MCF 10A (cell line): Measurements from ENCODE around the gene SRRM2. TPM values are rescaled to one million over a fixed set of nuclear protein-coding genes. Genes with fewer than 3 reads are reported as not detected.

Experiments
- BruUV-seq: library from RNA; stranded (reverse); fragments of 400-500 nt; replicated peaks from 2 replicates; lab custom pipeline; 2021; lab: Mats Ljungman, UMichigan
- CTCF ChIA-PET: fragments of 300-600 bp; sonication (Branson Sonifier 250); formaldehyde crosslinking; extraction: SDS; loops from one replicate; lab custom pipeline; 2021; ENCODE audit warnings: antibody characterized with exemption, inconsistent platforms; lab: Yijun Ruan, JAX
- POLR2A ChIA-PET: fragments of 300-600, 350-650 bp; sonication (Branson Sonifier 250); formaldehyde crosslinking; extraction: SDS; loops from one replicate; lab custom pipeline; 2020; ENCODE audit warnings: antibody characterized with exemption, inconsistent platforms; lab: Yijun Ruan, JAX
- DNase-seq: peaks from one replicate; pipeline ENCODE4 v3.0.0-alpha.2; 2018; ENCODE audit not compliant: unreplicated experiment
- H3K27ac Mint-ChIP-seq: one replicate; pipeline ENCODE4 v1.8.0; 2022; ENCODE audit warnings: mild to moderate bottlenecking, low read depth, mixed read lengths; ENCODE audit not compliant: unreplicated experiment
- H3K27me3 Mint-ChIP-seq: one replicate; pipeline ENCODE4 v1.8.0; 2022; ENCODE audit warnings: mixed read lengths; ENCODE audit not compliant: insufficient read depth, unreplicated experiment
- H3K36me3 Mint-ChIP-seq: one replicate; pipeline ENCODE4 v1.8.0; 2022; ENCODE audit warnings: mild to moderate bottlenecking, moderate library complexity, mixed read lengths; ENCODE audit not compliant: insufficient read depth, unreplicated experiment
- H3K4me1 Mint-ChIP-seq: one replicate; pipeline ENCODE4 v1.8.0; 2022; ENCODE audit warnings: mixed read lengths; ENCODE audit not compliant: insufficient read depth, unreplicated experiment
- H3K4me3 Mint-ChIP-seq: one replicate; pipeline ENCODE4 v1.8.0; 2022; ENCODE audit warnings: mild to moderate bottlenecking, moderate library complexity, mixed read lengths; ENCODE audit not compliant: unreplicated experiment
- H3K9me3 Mint-ChIP-seq: one replicate; pipeline ENCODE4 v1.8.0; 2022; ENCODE audit warnings: mixed read lengths; ENCODE audit not compliant: unreplicated experiment
- intact Hi-C: fragments of 100-400 bp; cut with micrococcal nuclease; formaldehyde crosslinking; loops from 2 replicates; pipeline ENCODE4 v1.14.1; 2022
- total RNA-seq: library from RNA; stranded (reverse); gene quantifications from 2 replicates; pipeline ENCODE4 v1.2.3, GENCODE V29; 2022
- TF ChIP-seq, protein P1 (sequence below): fragments of 200-600 bp; IDR thresholded peaks from one replicate; pipeline ENCODE4 v1.8.0; 2022; ENCODE audit warnings: antibody characterized with exemption, mild to moderate bottlenecking; ENCODE audit not compliant: unreplicated experiment

Gene SRRM2
- total RNA-seq, 1 experiment from 2014 or later: 779 TPM

DNA sequence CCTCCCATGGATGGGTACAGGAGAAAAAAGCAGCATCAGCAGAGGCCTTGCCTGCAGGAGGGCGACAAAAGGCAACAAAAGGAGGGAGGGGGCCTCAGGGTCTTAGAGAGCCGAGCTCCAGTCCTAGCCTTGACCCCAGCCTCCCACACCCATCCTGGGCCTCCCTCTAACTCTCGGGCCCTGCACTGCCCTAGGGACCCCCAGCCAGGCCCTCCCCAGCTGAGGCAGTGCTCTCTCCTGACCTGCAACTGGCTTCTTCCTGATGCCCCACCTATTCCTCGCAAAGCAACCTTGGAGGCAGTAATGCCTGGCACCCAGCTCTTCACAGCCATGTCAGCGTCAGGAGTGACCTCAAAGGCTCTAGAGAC is 15.2 kb upstream of the SRRM2 start:
- CTCF ChIA-PET: no interaction called here
- DNase-seq: no peak
- TF ChIP-seq, protein P1, sequence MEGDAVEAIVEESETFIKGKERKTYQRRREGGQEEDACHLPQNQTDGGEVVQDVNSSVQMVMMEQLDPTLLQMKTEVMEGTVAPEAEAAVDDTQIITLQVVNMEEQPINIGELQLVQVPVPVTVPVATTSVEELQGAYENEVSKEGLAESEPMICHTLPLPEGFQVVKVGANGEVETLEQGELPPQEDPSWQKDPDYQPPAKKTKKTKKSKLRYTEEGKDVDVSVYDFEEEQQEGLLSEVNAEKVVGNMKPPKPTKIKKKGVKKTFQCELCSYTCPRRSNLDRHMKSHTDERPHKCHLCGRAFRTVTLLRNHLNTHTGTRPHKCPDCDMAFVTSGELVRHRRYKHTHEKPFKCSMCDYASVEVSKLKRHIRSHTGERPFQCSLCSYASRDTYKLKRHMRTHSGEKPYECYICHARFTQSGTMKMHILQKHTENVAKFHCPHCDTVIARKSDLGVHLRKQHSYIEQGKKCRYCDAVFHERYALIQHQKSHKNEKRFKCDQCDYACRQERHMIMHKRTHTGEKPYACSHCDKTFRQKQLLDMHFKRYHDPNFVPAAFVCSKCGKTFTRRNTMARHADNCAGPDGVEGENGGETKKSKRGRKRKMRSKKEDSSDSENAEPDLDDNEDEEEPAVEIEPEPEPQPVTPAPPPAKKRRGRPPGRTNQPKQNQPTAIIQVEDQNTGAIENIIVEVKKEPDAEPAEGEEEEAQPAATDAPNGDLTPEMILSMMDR: no peak
- BruUV-seq: no TSS peak
- POLR2A ChIA-PET: interaction anchor here (0.6 to 1.1 kb wide), 5 partner anchors 10 to 55 kb away, joined by 3 to 5 read pairs (median 3); partner anchors contain the start of genes KCTD5 and SRRM2
- intact Hi-C loops: no loop called here
- H3K36me3 Mint-ChIP-seq: no peaks in the 10 kb centered on the region
- no peak overlapping the region for H3K27ac Mint-ChIP-seq
- H3K27me3 Mint-ChIP-seq: no peaks in the 10 kb centered on the region
- no peak overlapping the region for H3K4me3 Mint-ChIP-seq
- H3K9me3 Mint-ChIP-seq: no peaks in the 10 kb centered on the region
- H3K4me1 Mint-ChIP-seq: peaks cover 6% of the 10 kb centered on the region

DNA sequence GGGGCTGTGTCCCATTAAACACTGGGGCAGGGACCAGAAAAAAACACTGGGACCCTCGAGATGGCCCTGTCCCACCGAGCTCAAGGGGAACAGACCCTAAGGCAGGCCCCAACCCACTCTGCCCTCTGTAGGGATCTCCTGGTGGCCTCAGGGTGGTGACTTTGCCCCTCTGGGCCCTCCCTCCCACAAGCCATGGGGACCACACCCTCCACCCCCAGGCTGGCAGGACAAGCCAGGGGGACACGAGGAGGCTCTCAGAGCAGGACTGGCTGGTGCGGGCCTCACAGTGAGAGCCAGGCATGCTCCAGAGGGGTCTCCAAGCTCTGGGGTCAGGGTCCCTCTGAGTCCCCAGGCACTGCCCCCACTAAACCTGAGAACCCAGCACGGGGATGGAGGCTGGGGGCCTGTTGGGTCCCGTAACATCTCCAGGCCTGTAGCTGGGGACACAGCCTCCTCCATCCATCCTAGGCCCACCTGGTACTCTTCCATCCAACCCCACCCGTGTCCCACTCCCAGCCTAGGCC is 14.5 kb upstream of the SRRM2 start:
- ChIA-PET CTCF (no interaction called here), POLR2A (interaction anchor here (0.6 to 1.9 kb wide), 3 partner anchors 10 to 33 kb away, joined by 3 to 8 read pairs (median 5); partner anchors contain the start of gene SRRM2)
- Mint-ChIP-seq H3K27ac (no peak overlapping the region), H3K36me3 (peaks cover under 1% of the 10 kb centered on the region), H3K27me3 (no peaks in the 10 kb centered on the region), H3K4me3 (no peak overlapping the region), H3K4me1 (peaks cover 6% of the 10 kb centered on the region), H3K9me3 (no peaks in the 10 kb centered on the region)
- BruUV-seq: no TSS peak
- TF ChIP-seq, protein P1: no peak
- DNase-seq: no peak
- intact Hi-C loops: no loop called here

DNA sequence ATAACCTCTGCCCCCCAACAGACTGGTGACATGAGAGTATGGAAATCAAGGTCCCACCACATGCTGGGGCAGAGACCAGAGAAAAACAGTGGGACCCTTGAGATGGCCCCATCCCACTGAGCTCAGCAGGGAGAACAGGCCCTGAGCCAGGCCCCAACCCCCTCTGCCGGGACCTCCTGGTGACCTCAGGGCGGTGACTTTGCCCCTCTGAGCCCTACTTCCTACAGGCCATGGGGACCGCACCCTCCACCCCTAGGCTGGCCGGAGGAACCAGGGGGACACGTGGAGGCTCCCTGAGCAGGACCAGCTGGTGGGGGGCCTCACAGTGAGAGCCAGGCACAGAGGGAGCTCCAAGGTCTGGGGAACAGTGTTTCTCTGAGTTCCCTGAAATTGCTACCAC is 13.8 kb upstream of the SRRM2 start:
- ChIA-PET POLR2A (interaction anchor here (0.7 to 1.9 kb wide), 3 partner anchors 15 to 33 kb away, joined by 3 to 8 read pairs (median 5); partner anchors contain the start of gene SRRM2), CTCF (interaction anchor here (1.0 kb wide), 1 partner anchor 13 kb away, joined by 4 read pairs; the partner anchor contains the start of gene SRRM2)
- H3K27ac Mint-ChIP-seq: no peak overlapping the region

More for the DNA sequence above, 13.8 kb upstream of the SRRM2 start:
- Mint-ChIP-seq H3K36me3 (peaks cover 4% of the 10 kb centered on the region), H3K4me1 (peaks cover 6% of the 10 kb centered on the region), H3K27me3 (no peaks in the 10 kb centered on the region), H3K9me3 (no peaks in the 10 kb centered on the region), H3K4me3 (no peak overlapping the region)
- intact Hi-C loops: no loop called here
- no TSS peak for BruUV-seq
- DNase-seq: no peak
- TF ChIP-seq, protein P1: no peak
